HEK293T (cell line): ENCODE data around the gene PTPRG.

Experiments
- ARNT ChIP-seq: fragments of 450-650 bp; IDR thresholded peaks from 2 replicates; pipeline ENCODE4 v1.6.1; 2017; ENCODE audit warnings: mild to moderate bottlenecking
- CTBP1 ChIP-seq: fragments of 450-650 bp; IDR thresholded peaks from 2 replicates; pipeline ENCODE4 v1.6.1; 2016; ENCODE audit warnings: borderline replicate concordance
- ELF4 ChIP-seq: fragments of 450-650 bp; IDR thresholded peaks from 2 replicates; pipeline ENCODE4 v1.6.1; 2017; ENCODE audit warnings: antibody characterized with exemption
- FOXA1 ChIP-seq: fragments of 450-650 bp; IDR thresholded peaks from 2 replicates; pipeline ENCODE4 v1.6.1; 2016; ENCODE audit warnings: mild to moderate bottlenecking
- LEF1 ChIP-seq: fragments of 450-650 bp; IDR thresholded peaks from 2 replicates; pipeline ENCODE4 v1.6.1; 2017; ENCODE audit warnings: mild to moderate bottlenecking, borderline replicate concordance
- SP1 ChIP-seq: fragments of 450-650 bp; IDR thresholded peaks from 2 replicates; pipeline ENCODE4 v1.6.1; 2017
- TARDBP ChIP-seq: fragments of 450-650 bp; IDR thresholded peaks from 2 replicates; pipeline ENCODE4 v1.6.1; 2016
- ZNF384 ChIP-seq: fragments of 450-650 bp; IDR thresholded peaks from 2 replicates; pipeline ENCODE4 v1.6.1; 2016

GRCh38 chr3:61605589-61606175, 44.3 kb downstream of the PTPRG start:
- TF ChIP-seq FOXA1 (no peak), ZNF384 (no peak), SP1 (no peak), CTBP1 (no peak), TARDBP (no peak), ELF4 (no peak), ARNT (no peak), LEF1 (no peak)
